ENCODE data around the gene PCDHGB4.

Gene PCDHGB4

GRCh38 chr5:141419074-141419880 lies 31.8 kb downstream of the PCDHGB4 start:
- TF ChIP-seq CTCF (IDR thresholded peaks at IDR 0.05; ENCODE audit: low read depth, low read length, missing control alignments) = no peak

GRCh38 chr5:141420855-141421488 lies 33.5 kb downstream of the PCDHGB4 start, which contains the start of gene PCDHGA11:
PCDHGA11 (plus strand) TSS chr5:141421051; CDS start chr5:141421228, 177 bp downstream.
- H3K4me3 ChIP-seq (ENCODE audit: low read depth, low read length) = peak within 1 kb of the TSS; percentile 70
- no peak for DNase-seq (ENCODE audit: low read depth)
- TF ChIP-seq CTCF (IDR thresholded peaks at IDR 0.05; ENCODE audit: low read depth, low read length, missing control alignments) = peak; percentile 65

More at GRCh38 chr5:141419074-141419880, 31.8 kb downstream of the PCDHGB4 start:
- no peak overlapping the region for H3K4me3 ChIP-seq (ENCODE audit: low read depth, low read length)
- no peak for DNase-seq (ENCODE audit: low read depth)

- no peak for TF ChIP-seq CTCF (IDR thresholded peaks at IDR 0.05; ENCODE audit: low read depth, low read length, missing control alignments)
- no peak for DNase-seq (ENCODE audit: low read depth)
- peak overlapping the region; percentile 70 for H3K4me3 ChIP-seq (ENCODE audit: low read depth, low read length)
These were observed 34.0 kb downstream of the PCDHGB4 start for GRCh38 chr5:141421489-141421855.

GRCh38 chr5:141422742-141423291 lies 35.3 kb downstream of the PCDHGB4 start:
- TF ChIP-seq CTCF (IDR thresholded peaks at IDR 0.05; ENCODE audit: low read depth, low read length, missing control alignments) = no peak
- no peak overlapping the region for H3K4me3 ChIP-seq (ENCODE audit: low read depth, low read length)
- DNase-seq (ENCODE audit: low read depth) = no peak

- TF ChIP-seq CTCF (IDR thresholded peaks at IDR 0.05; ENCODE audit: low read depth, low read length, missing control alignments) = no peak
- no peak overlapping the region for H3K4me3 ChIP-seq (ENCODE audit: low read depth, low read length)
- no peak for DNase-seq (ENCODE audit: low read depth)
These were observed 40.4 kb downstream of the PCDHGB4 start for GRCh38 chr5:141427783-141428426.

- peak; percentile 72 for DNase-seq (ENCODE audit: low read depth)
- H3K4me3 ChIP-seq (ENCODE audit: low read depth, low read length) = peak within 1 kb of the TSS; percentile 64
- TF ChIP-seq CTCF (IDR thresholded peaks at IDR 0.05; ENCODE audit: low read depth, low read length, missing control alignments) = peak; percentile 76
These were observed 43.0 kb downstream of the PCDHGB4 start, which contains the start of gene PCDHGA12 for GRCh38 chr5:141430332-141431113. PCDHGA12 (plus strand) TSS chr5:141430507; CDS start chr5:141430760, 253 bp downstream.

All from GM12864 (cell line).